Activated T-helper 1 cell treated with Interleukin-2 at 50 U/mL for 16 hours (primary cell): ENCODE measurements around the gene CTCFL.

ENCODE experiments used
- DNase-seq: peaks from one replicate; pipeline ENCODE4 v3.0.0-alpha.2; 2020; ENCODE audit warnings: low read depth

CTCFL gene

GRCh38 chr20:57465486-57465885, 59.5 kb downstream of the CTCFL start:
- DNase-seq = no peak

GRCh38 chr20:57464642-57465211, 60.2 kb downstream of the CTCFL start:
- DNase-seq = no peak

GRCh38 chr20:57462781-57463180, 62.2 kb downstream of the CTCFL start:
- DNase-seq = no peak

- DNase-seq = no peak
These were observed 63.2 kb downstream of the CTCFL start for GRCh38 chr20:57461726-57462125.

GRCh38 chr20:57460781-57461465, 64.0 kb downstream of the CTCFL start:
- no peak for DNase-seq

- no peak for DNase-seq
These were observed 65.0 kb downstream of the CTCFL start for GRCh38 chr20:57459897-57460296.

GRCh38 chr20:57459278-57459677, 65.7 kb downstream of the CTCFL start:
- DNase-seq = no peak

- DNase-seq = no peak
These were observed 66.4 kb downstream of the CTCFL start for GRCh38 chr20:57458400-57459160.

GRCh38 chr20:57457243-57458095, 67.5 kb downstream of the CTCFL start:
- no peak for DNase-seq

- DNase-seq = no peak
These were observed 68.8 kb downstream of the CTCFL start for GRCh38 chr20:57456116-57456515.

GRCh38 chr20:57455386-57455785, 69.6 kb downstream of the CTCFL start:
- no peak for DNase-seq

GRCh38 chr20:57451795-57452661, 72.9 kb downstream of the CTCFL start:
- no peak for DNase-seq

- DNase-seq = no peak
These were observed 73.5 kb downstream of the CTCFL start for GRCh38 chr20:57451431-57451794.

- no peak for DNase-seq
These were observed 74.0 kb downstream of the CTCFL start for GRCh38 chr20:57450931-57451330.

GRCh38 chr20:57450419-57450818, 74.5 kb downstream of the CTCFL start:
- DNase-seq = no peak

GRCh38 chr20:57449398-57450354, 75.3 kb downstream of the CTCFL start:
- no peak for DNase-seq

GRCh38 chr20:57448764-57449354, 76.1 kb downstream of the CTCFL start:
- no peak for DNase-seq
